ENCODE data around the gene REN.

Gene REN

DNA sequence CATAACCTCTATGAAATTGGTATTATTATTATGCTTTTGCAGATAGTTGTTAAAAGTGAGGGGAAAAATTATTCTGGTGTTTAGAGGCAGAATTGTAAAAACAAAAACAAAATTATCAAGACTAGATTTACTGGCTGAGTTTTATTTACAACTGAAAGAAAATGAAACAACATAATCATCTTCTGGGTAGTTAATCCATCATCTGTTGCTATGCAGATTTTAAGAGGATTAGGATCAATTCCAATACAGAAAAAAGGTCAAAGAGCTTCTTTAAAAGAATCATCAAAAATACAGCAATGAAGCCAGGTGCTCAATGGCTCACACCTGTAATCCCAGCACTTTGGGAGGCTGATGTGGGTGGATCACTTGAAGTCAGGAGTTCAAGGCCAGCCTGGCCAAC is 39.3 kb upstream of the REN start:
- CTCF ChIA-PET: interaction anchor here (0.6 to 7.3 kb wide), 10 partner anchors 15 to 193 kb away, joined by 3 to 144 read pairs (median 7); partner anchors contain the start of gene REN
- POLR2A ChIA-PET (ENCODE audit: low non-redundant PET): no interaction called here
- TF ChIP-seq, protein P1, sequence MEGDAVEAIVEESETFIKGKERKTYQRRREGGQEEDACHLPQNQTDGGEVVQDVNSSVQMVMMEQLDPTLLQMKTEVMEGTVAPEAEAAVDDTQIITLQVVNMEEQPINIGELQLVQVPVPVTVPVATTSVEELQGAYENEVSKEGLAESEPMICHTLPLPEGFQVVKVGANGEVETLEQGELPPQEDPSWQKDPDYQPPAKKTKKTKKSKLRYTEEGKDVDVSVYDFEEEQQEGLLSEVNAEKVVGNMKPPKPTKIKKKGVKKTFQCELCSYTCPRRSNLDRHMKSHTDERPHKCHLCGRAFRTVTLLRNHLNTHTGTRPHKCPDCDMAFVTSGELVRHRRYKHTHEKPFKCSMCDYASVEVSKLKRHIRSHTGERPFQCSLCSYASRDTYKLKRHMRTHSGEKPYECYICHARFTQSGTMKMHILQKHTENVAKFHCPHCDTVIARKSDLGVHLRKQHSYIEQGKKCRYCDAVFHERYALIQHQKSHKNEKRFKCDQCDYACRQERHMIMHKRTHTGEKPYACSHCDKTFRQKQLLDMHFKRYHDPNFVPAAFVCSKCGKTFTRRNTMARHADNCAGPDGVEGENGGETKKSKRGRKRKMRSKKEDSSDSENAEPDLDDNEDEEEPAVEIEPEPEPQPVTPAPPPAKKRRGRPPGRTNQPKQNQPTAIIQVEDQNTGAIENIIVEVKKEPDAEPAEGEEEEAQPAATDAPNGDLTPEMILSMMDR (conservative IDR thresholded peaks at IDR 0.05; ENCODE audit: low read depth): no peak
- H3K27ac ChIP-seq: no peak overlapping the region
- no peak for DNase-seq (ENCODE audit: low spot score)

DNA sequence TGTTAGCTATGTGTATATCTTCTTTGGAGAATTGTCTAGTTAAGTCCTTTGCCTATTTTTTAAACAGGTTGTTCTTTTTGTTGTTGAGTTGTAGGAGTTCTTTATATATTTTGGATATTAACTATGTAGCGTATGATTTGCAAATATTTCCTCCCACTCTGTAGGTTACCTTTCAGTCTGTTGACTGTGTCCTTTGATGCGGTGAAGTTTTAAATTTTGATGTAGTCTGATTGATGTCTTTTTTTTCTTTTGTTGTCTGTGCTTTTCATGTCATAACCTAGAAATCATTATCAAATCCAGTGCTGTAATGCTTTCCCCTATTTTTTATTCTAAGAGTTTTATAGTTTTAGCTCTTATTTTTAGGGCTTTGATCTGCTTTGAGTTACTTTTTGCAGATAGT is 38.8 kb upstream of the REN start:
- POLR2A ChIA-PET (ENCODE audit: low non-redundant PET): no interaction called here
- DNase-seq (ENCODE audit: low spot score): no peak
- TF ChIP-seq, protein P1 (conservative IDR thresholded peaks at IDR 0.05; ENCODE audit: low read depth): no peak
- no peak overlapping the region for H3K27ac ChIP-seq
- CTCF ChIA-PET: interaction anchor here (0.6 to 7.3 kb wide), 5 partner anchors 29 to 803 kb away, joined by 3 to 144 read pairs (median 4); partner anchors contain the start of gene REN

DNA sequence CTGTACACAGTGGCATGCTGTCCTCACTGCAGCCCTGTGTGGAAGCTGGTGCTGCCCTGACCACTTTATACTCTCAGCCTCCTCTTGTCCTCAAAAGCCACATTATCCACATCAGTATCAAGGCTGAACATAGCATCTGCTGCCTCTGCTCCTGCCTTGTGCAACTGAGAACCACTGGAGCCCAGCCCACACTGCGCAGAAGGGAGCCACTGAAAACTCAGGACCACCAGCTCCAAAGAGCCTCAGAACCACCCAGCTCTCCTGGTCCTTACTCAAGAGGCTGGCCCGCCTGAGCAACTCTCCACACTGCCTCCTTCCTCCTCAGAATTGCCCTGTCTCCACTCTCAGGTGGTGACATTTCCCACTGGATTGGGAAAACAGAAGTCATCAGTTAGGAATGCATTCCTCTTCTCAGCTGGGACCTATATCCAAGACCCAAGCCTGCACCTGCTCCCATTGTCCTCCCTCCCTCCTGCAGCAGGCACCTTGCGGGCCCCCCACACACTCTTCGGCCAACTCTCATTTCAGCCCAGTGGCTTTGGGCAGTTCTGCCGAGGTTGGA is 37.1 kb upstream of the REN start:
- TF ChIP-seq, protein P1 (conservative IDR thresholded peaks at IDR 0.05; ENCODE audit: low read depth): no peak
- ChIA-PET POLR2A (ENCODE audit: low non-redundant PET) (no interaction called here), CTCF (interaction anchor here (0.6 to 7.3 kb wide), 3 partner anchors 11 to 491 kb away, joined by 4 to 144 read pairs (median 5); partner anchors contain the start of genes GOLT1A and REN)
- DNase-seq (ENCODE audit: low spot score): peak; percentile 38
- H3K27ac ChIP-seq: no peak overlapping the region

DNA sequence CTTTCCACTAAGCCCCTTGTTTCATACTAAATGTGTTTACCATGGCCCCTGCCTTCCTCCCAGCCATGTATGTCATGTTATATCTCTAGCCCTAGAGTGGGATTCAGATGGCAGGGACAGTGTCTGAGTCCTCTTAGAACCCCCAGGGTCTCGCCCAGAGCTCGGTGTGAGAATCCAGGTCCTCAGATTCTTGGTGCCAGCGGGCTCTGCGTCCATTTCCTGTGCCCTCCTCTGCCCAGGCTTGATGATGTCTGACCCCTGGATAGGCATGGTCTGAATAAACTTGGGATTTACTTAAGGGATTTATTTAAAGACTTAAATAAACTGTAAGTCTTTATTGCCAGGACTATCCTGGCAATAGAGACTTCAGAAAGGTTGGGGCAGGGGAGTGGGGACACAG is 36.3 kb upstream of the REN start:
- TF ChIP-seq, protein P1 (conservative IDR thresholded peaks at IDR 0.05; ENCODE audit: low read depth): no peak

DNA sequence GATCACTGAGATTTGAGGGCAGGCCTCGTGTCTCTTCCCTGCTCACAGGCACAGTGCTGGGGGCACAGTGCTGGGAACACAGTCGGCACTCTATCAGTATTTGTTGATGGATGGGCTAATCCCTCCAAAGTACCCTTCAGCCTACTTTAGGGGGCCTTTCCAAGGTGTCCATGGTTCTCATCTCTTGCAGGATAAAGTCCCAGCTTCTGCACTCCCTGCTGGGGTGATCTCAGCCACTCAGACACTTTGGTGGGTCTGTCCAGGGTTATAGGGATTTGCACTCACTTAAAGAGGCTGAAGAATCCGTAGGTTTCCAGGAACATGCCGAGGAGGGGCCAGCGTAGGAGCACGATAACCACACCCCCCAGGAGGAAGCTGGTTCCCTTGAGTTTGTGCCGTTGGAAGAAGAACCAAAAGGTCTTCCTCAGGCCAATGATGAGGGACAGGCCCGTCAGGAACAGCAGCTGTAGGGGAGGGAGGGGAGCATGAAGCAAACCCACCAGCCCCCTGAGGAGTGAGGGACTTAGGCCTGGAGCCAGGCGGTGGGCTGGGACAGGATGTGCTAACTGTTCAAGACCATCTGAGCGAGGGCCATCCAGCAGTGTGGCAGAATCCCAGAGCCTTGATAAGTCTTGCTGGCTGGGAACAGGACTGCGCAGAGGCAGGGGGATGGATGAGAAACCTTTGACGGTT is 35.4 kb upstream of the REN start:
- no peak overlapping the region for H3K27ac ChIP-seq
- ChIA-PET CTCF (interaction anchor here (0.6 to 7.3 kb wide), 3 partner anchors 38 to 301 kb away, joined by 4 to 144 read pairs (median 5); partner anchors contain the start of gene REN), POLR2A (ENCODE audit: low non-redundant PET) (no interaction called here)
- TF ChIP-seq, protein P1 (conservative IDR thresholded peaks at IDR 0.05; ENCODE audit: low read depth): no peak
- no peak for DNase-seq (ENCODE audit: low spot score)

More for the DNA sequence above, 36.3 kb upstream of the REN start:
- DNase-seq (ENCODE audit: low spot score): no peak
- ChIA-PET POLR2A (ENCODE audit: low non-redundant PET) (no interaction called here), CTCF (interaction anchor here (7.3 kb wide), 1 partner anchor 39 kb away, joined by 144 read pairs; the partner anchor contains the start of gene REN)
- H3K27ac ChIP-seq: no peak overlapping the region

DNA sequence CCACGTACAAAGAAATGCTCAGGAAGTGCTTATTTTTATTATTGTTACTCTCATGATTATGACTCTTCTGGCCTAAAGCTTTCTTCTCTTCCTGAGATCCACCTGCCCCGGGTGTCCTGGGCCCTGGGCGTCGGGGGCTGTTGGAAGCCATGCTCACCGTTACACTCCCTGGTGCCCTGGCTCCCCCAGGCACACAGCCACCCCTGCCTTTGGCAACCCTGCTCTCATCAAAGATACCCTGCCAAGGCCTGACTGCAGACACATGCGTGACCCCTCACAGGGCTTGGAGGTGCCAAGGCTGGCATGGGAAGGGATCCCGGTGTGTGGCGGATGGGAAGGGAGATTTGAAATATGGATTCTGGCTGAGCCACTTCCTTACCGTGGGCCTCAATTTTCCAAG is 33.4 kb upstream of the REN start:
- no peak overlapping the region for H3K27ac ChIP-seq
- no peak for DNase-seq (ENCODE audit: low spot score)
- CTCF ChIA-PET: interaction anchor here (1.9 to 3.9 kb wide), 6 partner anchors 7 to 199 kb away, joined by 6 to 62 read pairs (median 14); partner anchors contain the start of genes GOLT1A and REN

More for the DNA sequence above, 33.4 kb upstream of the REN start:
- POLR2A ChIA-PET (ENCODE audit: low non-redundant PET): no interaction called here
- TF ChIP-seq, protein P1 (conservative IDR thresholded peaks at IDR 0.05; ENCODE audit: low read depth): no peak

Data from RWPE1 (cell line).